Measurements from ENCODE around the gene TMEM87A. TPM values are rescaled to one million over a fixed set of nuclear protein-coding genes. Genes with fewer than 3 reads are reported as not detected.

The TMEM87A gene
- total and polyA plus RNA-seq, 2 donors (not counting 1 experiment from before 2014, with no cell fraction given), result 44.8 to 61.8 TPM

DNA sequence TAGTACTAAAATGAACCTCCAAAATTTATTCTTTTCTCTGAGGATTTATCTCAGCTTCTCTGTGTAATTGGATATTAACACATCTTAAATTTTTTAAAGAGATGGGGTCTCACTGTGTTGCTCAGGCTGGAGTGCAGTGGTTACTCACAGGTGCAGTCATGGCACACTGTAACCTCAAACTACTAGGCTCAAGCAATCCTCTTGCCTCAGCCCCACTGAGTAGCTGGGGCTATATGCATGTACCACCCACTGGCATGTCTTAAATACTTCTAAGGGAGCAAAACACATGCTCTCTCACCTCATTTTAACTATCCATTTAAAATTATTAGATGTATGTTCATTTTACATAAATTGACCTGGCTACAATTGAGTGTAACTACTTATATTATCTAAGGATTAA is 11.3 kb upstream of the TMEM87A start:
- H3K4me1 ChIP-seq (ENCODE audit: control insufficient read depth, extremely low read depth, insufficient read depth, low read length), result peaks cover 7% of the 10 kb centered on the region
- no peaks in the 10 kb centered on the region for H4K20me1 ChIP-seq (ENCODE audit: control insufficient read depth, extremely low read depth, insufficient read depth, low read length)
- H3K79me2 ChIP-seq (ENCODE audit: control insufficient read depth, insufficient read depth, low read length), result no peaks in the 10 kb centered on the region
- H3K36me3 ChIP-seq (ENCODE audit: control insufficient read depth, insufficient read depth, low read length), result peaks cover 4% of the 10 kb centered on the region
- H3K4me3 ChIP-seq (replicated peaks in 1 of 4; ENCODE audit: control extremely low read depth in 1 of 4, insufficient read depth in 1 of 4, low read depth in 3 of 4, low read length in 4 of 4), result no peak overlapping the region
- H3K27me3 ChIP-seq (ENCODE audit: control insufficient read depth, insufficient read depth, low read length), result no peaks in the 10 kb centered on the region
- H3K9ac ChIP-seq (ENCODE audit: insufficient read depth, low read length), result no peak overlapping the region
- H3K4me2 ChIP-seq (ENCODE audit: extremely low read depth, insufficient read depth, low read length), result no peak overlapping the region
- H2AFZ ChIP-seq (ENCODE audit: low read length), result no peak overlapping the region
- H3K27ac ChIP-seq (ENCODE audit: insufficient read depth, low read length), result no peak overlapping the region
- DNase-seq (ENCODE audit: low read depth in 2 of 2), result no peak
- H3K9me3 ChIP-seq (ENCODE audit: control insufficient read depth, insufficient read depth, low read depth, low read length), result no peaks in the 10 kb centered on the region
- TF ChIP-seq, protein P1, sequence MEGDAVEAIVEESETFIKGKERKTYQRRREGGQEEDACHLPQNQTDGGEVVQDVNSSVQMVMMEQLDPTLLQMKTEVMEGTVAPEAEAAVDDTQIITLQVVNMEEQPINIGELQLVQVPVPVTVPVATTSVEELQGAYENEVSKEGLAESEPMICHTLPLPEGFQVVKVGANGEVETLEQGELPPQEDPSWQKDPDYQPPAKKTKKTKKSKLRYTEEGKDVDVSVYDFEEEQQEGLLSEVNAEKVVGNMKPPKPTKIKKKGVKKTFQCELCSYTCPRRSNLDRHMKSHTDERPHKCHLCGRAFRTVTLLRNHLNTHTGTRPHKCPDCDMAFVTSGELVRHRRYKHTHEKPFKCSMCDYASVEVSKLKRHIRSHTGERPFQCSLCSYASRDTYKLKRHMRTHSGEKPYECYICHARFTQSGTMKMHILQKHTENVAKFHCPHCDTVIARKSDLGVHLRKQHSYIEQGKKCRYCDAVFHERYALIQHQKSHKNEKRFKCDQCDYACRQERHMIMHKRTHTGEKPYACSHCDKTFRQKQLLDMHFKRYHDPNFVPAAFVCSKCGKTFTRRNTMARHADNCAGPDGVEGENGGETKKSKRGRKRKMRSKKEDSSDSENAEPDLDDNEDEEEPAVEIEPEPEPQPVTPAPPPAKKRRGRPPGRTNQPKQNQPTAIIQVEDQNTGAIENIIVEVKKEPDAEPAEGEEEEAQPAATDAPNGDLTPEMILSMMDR (conservative IDR thresholded peaks at IDR 0.05 in 1 of 2, IDR thresholded peaks at IDR 0.05 in 1 of 2; ENCODE audit: low read depth in 1 of 2, low read length in 2 of 2), result no peak
- TF ChIP-seq EZH2 (IDR thresholded peaks at IDR 0.05; ENCODE audit: low read length, missing control alignments), result no peak

DNA sequence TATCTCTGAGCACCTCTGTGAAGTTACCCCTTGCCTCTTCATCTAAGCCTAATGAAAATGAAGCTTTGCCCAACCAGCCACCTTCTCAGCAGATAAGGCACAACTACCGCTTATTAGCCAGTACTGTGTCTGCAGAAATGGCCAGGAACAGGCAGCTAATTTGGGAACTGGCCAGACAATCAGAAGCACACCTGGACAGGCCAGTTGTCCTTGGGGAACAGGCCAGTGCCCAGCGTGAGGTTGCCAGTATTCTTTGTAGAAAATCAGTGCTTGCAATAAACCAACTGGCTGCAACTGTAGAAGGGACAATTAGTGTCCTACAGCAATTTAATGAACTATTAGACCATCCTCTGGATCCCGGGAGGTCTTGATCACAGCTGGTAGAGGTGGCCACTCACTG is 10.4 kb upstream of the TMEM87A start:
- Histone ChIP-seq H3K79me2 (ENCODE audit: control insufficient read depth, insufficient read depth, low read length) (no peaks in the 10 kb centered on the region), H3K4me2 (ENCODE audit: extremely low read depth, insufficient read depth, low read length) (no peak overlapping the region), H3K9me3 (ENCODE audit: control insufficient read depth, insufficient read depth, low read depth, low read length) (no peaks in the 10 kb centered on the region), H4K20me1 (ENCODE audit: control insufficient read depth, extremely low read depth, insufficient read depth, low read length) (no peaks in the 10 kb centered on the region), H3K4me3 (replicated peaks in 1 of 4; ENCODE audit: control extremely low read depth in 1 of 4, insufficient read depth in 1 of 4, low read depth in 3 of 4, low read length in 4 of 4) (no peak overlapping the region), H3K36me3 (ENCODE audit: control insufficient read depth, insufficient read depth, low read length) (peaks cover 4% of the 10 kb centered on the region), H3K27me3 (ENCODE audit: control insufficient read depth, insufficient read depth, low read length) (no peaks in the 10 kb centered on the region), H2AFZ (ENCODE audit: low read length) (no peak overlapping the region), H3K27ac (ENCODE audit: insufficient read depth, low read length) (no peak overlapping the region), H3K4me1 (ENCODE audit: control insufficient read depth, extremely low read depth, insufficient read depth, low read length) (peaks cover 7% of the 10 kb centered on the region), H3K9ac (ENCODE audit: insufficient read depth, low read length) (no peak overlapping the region)
- DNase-seq (ENCODE audit: low read depth in 2 of 2), result no peak
- TF ChIP-seq, protein P1 (conservative IDR thresholded peaks at IDR 0.05 in 1 of 2, IDR thresholded peaks at IDR 0.05 in 1 of 2; ENCODE audit: low read depth in 1 of 2, low read length in 2 of 2), result no peak
- TF ChIP-seq EZH2 (IDR thresholded peaks at IDR 0.05; ENCODE audit: low read length, missing control alignments), result no peak

DNA sequence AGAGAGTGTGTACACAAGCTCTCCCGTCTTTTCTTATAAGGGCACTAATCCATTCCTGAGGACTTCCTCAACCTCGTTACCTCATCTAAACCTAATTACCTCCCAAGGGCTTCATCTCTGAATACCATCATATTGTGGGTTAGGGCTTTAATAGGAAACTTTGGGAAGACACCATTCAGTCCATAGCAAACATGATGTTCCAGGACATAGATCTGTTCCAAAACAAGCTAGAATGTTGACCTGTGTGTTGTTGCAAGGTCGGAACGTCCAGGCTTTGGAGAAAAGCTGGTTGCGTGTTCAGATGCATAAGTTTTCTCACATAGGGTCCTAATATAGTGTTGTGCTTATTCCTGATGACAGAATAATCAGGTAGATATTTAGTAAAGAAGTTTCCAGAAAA is 9.7 kb upstream of the TMEM87A start:
- Histone ChIP-seq H4K20me1 (ENCODE audit: control insufficient read depth, extremely low read depth, insufficient read depth, low read length) (no peaks in the 10 kb centered on the region), H3K4me3 (replicated peaks in 1 of 4; ENCODE audit: control extremely low read depth in 1 of 4, insufficient read depth in 1 of 4, low read depth in 3 of 4, low read length in 4 of 4) (no peak overlapping the region), H3K4me2 (ENCODE audit: extremely low read depth, insufficient read depth, low read length) (no peak overlapping the region), H3K27me3 (ENCODE audit: control insufficient read depth, insufficient read depth, low read length) (no peaks in the 10 kb centered on the region), H2AFZ (ENCODE audit: low read length) (no peak overlapping the region), H3K79me2 (ENCODE audit: control insufficient read depth, insufficient read depth, low read length) (no peaks in the 10 kb centered on the region), H3K4me1 (ENCODE audit: control insufficient read depth, extremely low read depth, insufficient read depth, low read length) (peaks cover 7% of the 10 kb centered on the region), H3K9ac (ENCODE audit: insufficient read depth, low read length) (no peak overlapping the region), H3K36me3 (ENCODE audit: control insufficient read depth, insufficient read depth, low read length) (peaks cover 4% of the 10 kb centered on the region), H3K27ac (ENCODE audit: insufficient read depth, low read length) (no peak overlapping the region), H3K9me3 (ENCODE audit: control insufficient read depth, insufficient read depth, low read depth, low read length) (no peaks in the 10 kb centered on the region)
- TF ChIP-seq, protein P1 (conservative IDR thresholded peaks at IDR 0.05 in 1 of 2, IDR thresholded peaks at IDR 0.05 in 1 of 2; ENCODE audit: low read depth in 1 of 2, low read length in 2 of 2), result no peak
- no peak for TF ChIP-seq EZH2 (IDR thresholded peaks at IDR 0.05; ENCODE audit: low read length, missing control alignments)
- DNase-seq (ENCODE audit: low read depth in 2 of 2), result no peak
